Right renal pelvis (tissue), 4 donors: ENCODE measurements around the gene GPR142. TPM values are rescaled to one million over a fixed set of nuclear protein-coding genes. Genes with fewer than 3 reads are reported as not detected.

Experiments used
- DNase-seq, 4 donors: peaks; one replicate each; pipeline ENCODE4 v3.0.0-alpha.2; 2013; ENCODE audit warnings: low read depth in 4 of 4, low spot score in 3 of 4, missing footprints in 1 of 4
- polyA plus RNA-seq, 4 donors: library from polyadenylated mRNA; unstranded; fragments of 120-200 nt; gene quantifications; one replicate each; pipeline ENCODE4 v1.2.1, GENCODE V29; 2013; ENCODE audit not compliant: insufficient read length in 4 of 4

The GPR142 gene
- polyA plus RNA-seq, 4 donors, result 0.13 to 0.17 (median 0.16) TPM; not detected in 1

GRCh38 chr17:74343526-74344284 lies 23.6 kb upstream of the GPR142 start:
- no peak for DNase-seq

- no peak for DNase-seq
Measured at GRCh38 chr17:74344658-74345057, 22.6 kb upstream of the GPR142 start.

GRCh38 chr17:74345433-74346241 lies 21.7 kb upstream of the GPR142 start:
- no peak for DNase-seq

- no peak for DNase-seq
Measured at GRCh38 chr17:74347646-74348045, 19.7 kb upstream of the GPR142 start.

GRCh38 chr17:74349120-74349519 lies 18.2 kb upstream of the GPR142 start:
- DNase-seq, result no peak

GRCh38 chr17:74350486-74350885 lies 16.8 kb upstream of the GPR142 start:
- no peak for DNase-seq

- DNase-seq, result no peak
Measured at GRCh38 chr17:74351552-74352210, 15.6 kb upstream of the GPR142 start.

GRCh38 chr17:74353446-74354060 lies 13.8 kb upstream of the GPR142 start:
- no peak for DNase-seq

- DNase-seq, result no peak
Measured at GRCh38 chr17:74354123-74354522, 13.2 kb upstream of the GPR142 start.

GRCh38 chr17:74354561-74354960 lies 12.7 kb upstream of the GPR142 start:
- DNase-seq, result no peak

GRCh38 chr17:74355065-74355464 lies 12.2 kb upstream of the GPR142 start:
- DNase-seq, result no peak

GRCh38 chr17:74356646-74357465 lies 10.4 kb upstream of the GPR142 start:
- DNase-seq, result no peak

- no peak for DNase-seq
Measured at GRCh38 chr17:74357466-74357809, 9.9 kb upstream of the GPR142 start.

- DNase-seq, result no peak
Measured at GRCh38 chr17:74358697-74359096, 8.6 kb upstream of the GPR142 start.

- DNase-seq, result no peak
Measured at GRCh38 chr17:74359916-74360315, 7.4 kb upstream of the GPR142 start.

GRCh38 chr17:74360899-74361229 lies 6.4 kb upstream of the GPR142 start:
- no peak for DNase-seq

GRCh38 chr17:74361230-74362068 lies 5.9 kb upstream of the GPR142 start, which contains the start of gene BTBD17:
TSS of gene BTBD17 (minus strand) at chr17:74361868. CDS start at chr17:74361819, 49 bp downstream.
- DNase-seq, result no peak

- DNase-seq, result no peak
Measured at GRCh38 chr17:74362069-74362405, 5.3 kb upstream of the GPR142 start.

- DNase-seq, result no peak
Measured at GRCh38 chr17:74362810-74363498, 4.4 kb upstream of the GPR142 start.
